ENCODE data around the gene CSTPP1.
"Not testable (repeated sequence)": the region's sequence is repeated elsewhere in the genome, so short reads cannot be mapped to it uniquely, and the experiment has no call there.

GRCh38 chr11:46989810-46990487, 53.4 kb downstream of the CSTPP1 start:
- not testable (repeated sequence) for TF ChIP-seq CTCF (IDR thresholded peaks at IDR 0.05; ENCODE audit: insufficient read depth, low read depth, low read length); EZH2 (IDR thresholded peaks at IDR 0.05; ENCODE audit: insufficient read depth, low read length)
